Bronchial epithelial cell (primary cell): ENCODE results near the gene RPL19. TPM values are rescaled to one million over a fixed set of nuclear protein-coding genes. Genes with fewer than 3 reads are reported as not detected.
A peak's percentile ranks its signal among the peaks of the same experiment; 100 is the strongest.

Experiments used
- DNase-seq: peaks from one replicate; pipeline ENCODE4 v3.0.0-alpha.2; 2010; ENCODE audit warnings: low read depth
- FAIRE-seq: peaks from 2 replicates; lab custom pipeline; 2011; peaks lifted over from hg19 to GRCh38; lab: Jason Lieb, UNC
- H3K27me3 ChIP-seq: 2 replicates; pipeline ENCODE4 v1.5.1; 2011; ENCODE audit warnings: low read length; ENCODE audit not compliant: control insufficient read depth, insufficient read depth
- H3K36me3 ChIP-seq: 2 replicates; pipeline ENCODE4 v1.5.1; 2011; ENCODE audit warnings: low read length; ENCODE audit not compliant: control insufficient read depth, insufficient read depth
- H3K4me3 ChIP-seq: 2 replicates; pipeline ENCODE4 v1.5.1; 2011; ENCODE audit warnings: mild to moderate bottlenecking, low read depth, low read length, control low read depth
- total RNA-seq: library from RNA; depleted of rRNA; stranded (reverse); fragments of >200 nt; gene quantifications from 2 replicates; pipeline ENCODE4 v1.2.1, GENCODE V29; 2014
- TF ChIP-seq, protein P1 (sequence below): IDR thresholded peaks from 2 replicates; pipeline ENCODE4 v1.5.1; 2011; ENCODE audit warnings: mild to moderate bottlenecking, moderate library complexity, low read length, control low read depth, inconsistent platforms; ENCODE audit not compliant: insufficient read depth, severe bottlenecking

The RPL19 gene
- total RNA-seq, 1 donor from 2014 or later: 3,067 TPM

DNA sequence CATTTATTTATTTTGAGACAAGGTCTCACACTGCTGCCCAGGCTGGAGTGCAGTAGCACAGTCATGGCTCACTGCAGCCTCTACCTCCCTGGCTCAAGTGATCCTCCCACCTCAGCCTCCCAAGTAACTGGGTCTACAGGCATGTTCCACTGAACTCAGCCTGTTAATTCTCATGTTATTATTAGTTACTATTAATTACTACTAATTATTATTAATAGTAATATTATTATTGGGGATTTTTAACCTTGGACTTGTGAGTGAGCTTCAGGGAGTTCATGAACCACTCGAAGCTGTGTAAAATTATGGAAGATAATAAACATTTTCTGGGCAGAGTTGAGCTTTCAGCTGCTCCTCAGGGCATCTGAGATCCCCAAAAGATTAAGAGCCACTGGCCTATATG lies 30.3 kb downstream of the RPL19 start:
- FAIRE-seq: no peak
- no peak overlapping the region for H3K4me3 ChIP-seq

DNA sequence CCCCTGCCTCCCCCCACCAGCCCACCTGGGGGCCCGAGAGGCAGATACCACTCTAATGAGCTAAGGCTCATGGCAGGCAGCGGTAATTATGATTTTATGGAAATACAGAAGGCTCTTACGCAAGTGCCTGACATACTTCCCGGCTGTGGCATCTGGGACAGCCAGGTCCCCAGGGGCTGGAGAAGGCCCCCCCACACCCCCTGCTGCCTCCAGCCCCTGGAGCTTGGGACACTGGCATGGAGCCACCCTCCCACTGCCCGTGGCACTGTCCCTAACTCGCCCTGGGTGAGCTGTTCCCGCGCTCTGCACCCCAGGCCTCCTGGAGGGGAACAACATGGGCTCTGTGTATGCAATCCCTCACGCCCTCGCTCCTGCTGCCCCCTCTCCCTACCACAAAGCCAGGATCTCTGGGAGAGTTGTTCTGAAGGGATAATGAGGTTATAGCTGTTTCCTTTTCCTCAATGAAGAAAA lies 31.0 kb downstream of the RPL19 start:
- TF ChIP-seq, protein P1, sequence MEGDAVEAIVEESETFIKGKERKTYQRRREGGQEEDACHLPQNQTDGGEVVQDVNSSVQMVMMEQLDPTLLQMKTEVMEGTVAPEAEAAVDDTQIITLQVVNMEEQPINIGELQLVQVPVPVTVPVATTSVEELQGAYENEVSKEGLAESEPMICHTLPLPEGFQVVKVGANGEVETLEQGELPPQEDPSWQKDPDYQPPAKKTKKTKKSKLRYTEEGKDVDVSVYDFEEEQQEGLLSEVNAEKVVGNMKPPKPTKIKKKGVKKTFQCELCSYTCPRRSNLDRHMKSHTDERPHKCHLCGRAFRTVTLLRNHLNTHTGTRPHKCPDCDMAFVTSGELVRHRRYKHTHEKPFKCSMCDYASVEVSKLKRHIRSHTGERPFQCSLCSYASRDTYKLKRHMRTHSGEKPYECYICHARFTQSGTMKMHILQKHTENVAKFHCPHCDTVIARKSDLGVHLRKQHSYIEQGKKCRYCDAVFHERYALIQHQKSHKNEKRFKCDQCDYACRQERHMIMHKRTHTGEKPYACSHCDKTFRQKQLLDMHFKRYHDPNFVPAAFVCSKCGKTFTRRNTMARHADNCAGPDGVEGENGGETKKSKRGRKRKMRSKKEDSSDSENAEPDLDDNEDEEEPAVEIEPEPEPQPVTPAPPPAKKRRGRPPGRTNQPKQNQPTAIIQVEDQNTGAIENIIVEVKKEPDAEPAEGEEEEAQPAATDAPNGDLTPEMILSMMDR: no peak
- H3K36me3 ChIP-seq: no peaks in the 10 kb centered on the region
- H3K4me3 ChIP-seq: no peak overlapping the region
- peaks cover 13% of the 10 kb centered on the region for H3K27me3 ChIP-seq
- DNase-seq (no peak), FAIRE-seq (no peak)

More for the DNA sequence above, 30.3 kb downstream of the RPL19 start:
- Histone ChIP-seq H3K27me3 (peaks cover 19% of the 10 kb centered on the region), H3K36me3 (no peaks in the 10 kb centered on the region)
- DNase-seq: no peak
- TF ChIP-seq, protein P1: no peak

DNA sequence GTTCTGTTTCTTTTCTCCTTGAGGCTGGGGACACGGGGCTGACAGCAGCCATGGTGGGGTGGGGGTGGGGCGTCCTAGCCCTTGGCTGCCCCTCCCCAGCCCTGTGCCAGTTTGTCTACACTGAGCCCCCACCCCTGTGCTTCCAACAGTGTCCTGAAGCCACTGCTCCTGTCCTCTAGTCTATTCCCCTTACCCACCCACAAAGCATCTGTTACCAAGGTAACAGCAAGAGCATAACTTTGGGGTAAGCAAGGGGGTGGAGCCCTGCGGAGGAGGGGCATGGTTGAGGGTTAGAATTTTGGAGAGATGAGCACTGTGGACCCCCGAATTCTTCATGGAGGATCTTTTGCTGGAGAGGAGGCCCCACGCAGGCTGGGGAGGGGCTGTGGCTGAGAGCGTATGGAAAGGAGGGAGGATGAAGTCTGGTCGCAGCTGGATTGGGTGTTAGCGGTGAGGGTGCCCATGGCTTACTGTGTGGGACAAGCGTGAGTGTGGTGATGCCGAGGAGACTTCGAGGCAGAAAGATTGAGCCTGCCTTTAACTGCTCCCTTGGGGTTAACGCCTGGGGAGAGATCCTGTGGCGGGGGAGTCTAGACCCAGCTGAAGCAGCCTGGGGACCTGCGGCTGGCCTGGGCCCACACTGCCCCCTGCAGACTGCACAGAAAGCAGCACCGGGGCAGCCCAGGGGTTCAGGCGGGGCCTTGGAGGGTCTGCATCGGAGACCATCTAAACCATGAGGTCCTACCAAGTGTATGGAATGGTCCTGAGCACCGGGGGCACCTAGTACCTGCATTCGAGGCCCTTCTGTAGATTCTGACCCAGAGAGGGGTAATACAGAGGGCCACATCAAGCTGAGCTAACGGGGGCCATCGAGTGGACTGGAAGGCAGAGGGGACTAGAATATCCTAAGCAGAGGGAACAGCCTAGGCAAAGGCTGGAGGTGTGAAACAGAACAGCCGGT lies 31.8 kb downstream of the RPL19 start:
- FAIRE-seq (no peak), DNase-seq (no peak)
- H3K27me3 ChIP-seq: peaks cover 6% of the 10 kb centered on the region
- TF ChIP-seq, protein P1: peak; percentile 87
- no peaks in the 10 kb centered on the region for H3K36me3 ChIP-seq
- no peak overlapping the region for H3K4me3 ChIP-seq

DNA sequence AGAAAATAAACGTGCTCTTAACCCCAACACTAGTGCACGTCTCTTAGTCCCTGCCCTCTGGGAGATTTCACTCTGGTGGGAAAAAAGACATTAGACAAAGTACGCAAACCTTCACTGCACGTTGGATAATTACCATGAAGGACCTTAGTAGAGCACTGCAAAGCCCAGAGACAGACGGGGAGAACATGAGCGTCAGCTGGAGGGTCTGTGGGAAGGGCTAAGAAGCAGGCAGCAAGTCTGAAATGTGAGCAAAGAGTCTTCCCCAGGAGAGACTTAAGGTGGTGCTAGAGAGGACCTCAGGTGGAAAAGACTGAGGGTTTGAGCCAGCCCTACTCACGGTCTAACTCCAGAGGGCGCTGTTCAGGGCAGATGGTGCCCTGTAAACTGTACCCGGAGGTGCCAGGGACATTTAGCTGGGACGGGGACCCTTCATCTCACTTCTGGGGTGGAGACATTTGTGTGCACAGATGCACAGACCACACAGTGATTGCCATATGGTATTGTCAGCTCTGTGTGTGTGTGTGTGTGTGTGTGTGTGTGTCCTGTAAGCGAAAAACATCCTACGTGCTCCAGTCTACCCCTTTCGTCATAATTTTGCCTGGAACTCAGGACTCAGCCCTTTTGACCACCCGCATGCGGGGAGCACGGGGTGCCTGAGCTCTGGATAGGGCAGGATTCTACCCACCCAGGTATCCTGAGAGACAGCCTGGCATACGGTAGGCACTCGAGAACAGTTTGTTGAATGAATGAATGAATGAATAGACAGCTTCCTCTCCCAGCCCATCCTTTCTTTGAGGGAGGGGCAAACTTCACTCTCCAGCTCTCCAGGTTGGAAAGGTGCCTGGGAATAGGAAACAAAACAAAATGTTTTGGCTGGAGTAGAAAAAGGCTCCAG lies 35.7 kb downstream of the RPL19 start:
- H3K36me3 ChIP-seq: no peaks in the 10 kb centered on the region
- DNase-seq (peak; percentile 57), FAIRE-seq (no peak)
- H3K4me3 ChIP-seq: no peak overlapping the region
- H3K27me3 ChIP-seq: peaks cover 3% of the 10 kb centered on the region
- TF ChIP-seq, protein P1: peak; percentile 86

DNA sequence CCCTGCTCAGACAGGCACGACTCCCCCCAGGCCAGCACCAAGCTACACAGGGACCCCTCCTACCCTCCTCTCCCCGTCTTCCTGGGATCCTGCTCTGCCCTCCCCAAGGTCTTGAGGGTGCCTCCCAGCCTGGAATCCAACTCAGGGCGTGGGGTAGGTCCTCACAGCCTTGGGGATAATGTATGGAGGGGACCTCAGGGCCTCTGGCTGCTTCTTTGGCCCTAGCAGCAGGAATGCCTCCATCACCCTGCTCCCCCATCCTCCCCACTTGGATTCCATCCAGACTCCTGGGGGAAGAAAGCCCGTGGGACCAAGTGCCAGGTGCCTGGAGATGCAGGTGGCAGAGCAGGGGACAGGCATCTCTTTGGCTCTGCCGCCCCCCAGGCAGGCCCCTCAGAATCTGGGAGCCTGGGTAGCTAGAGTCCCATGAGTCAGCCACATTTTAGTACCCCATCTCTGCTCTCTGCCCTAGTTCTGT lies 36.4 kb downstream of the RPL19 start:
- Histone ChIP-seq H3K36me3 (no peaks in the 10 kb centered on the region), H3K27me3 (peaks cover 2% of the 10 kb centered on the region), H3K4me3 (no peak overlapping the region)
- DNase-seq: no peak
- FAIRE-seq: no peak
- TF ChIP-seq, protein P1: no peak
